H9 (cell line): ENCODE measurements around the gene MAN1A1. TPM values are rescaled to one million over a fixed set of nuclear protein-coding genes. Genes with fewer than 3 reads are reported as not detected.

Experiments
- DNase-seq: peaks from one replicate; pipeline ENCODE4 v3.0.0-alpha.2; 2017
- H2AFZ ChIP-seq: one replicate; pipeline ENCODE4 v1.6.1; 2013; ENCODE audit warnings: mild to moderate bottlenecking, low read length, control low read depth, moderate library complexity
- H2AK5ac ChIP-seq: 2 replicates; pipeline ENCODE4 v1.6.1; 2013; ENCODE audit warnings: low read length, control low read depth, mixed read lengths; ENCODE audit not compliant: insufficient read length
- H2BK120ac ChIP-seq: one replicate; pipeline ENCODE4 v1.6.1; 2013; ENCODE audit warnings: low read depth, mild to moderate bottlenecking, low read length, control low read depth, inconsistent platforms; ENCODE audit not compliant: poor library complexity, severe bottlenecking
- H2BK12ac ChIP-seq: 2 replicates; pipeline ENCODE4 v1.6.1; 2013; ENCODE audit warnings: low read length, control low read depth, mixed read lengths, low read depth; ENCODE audit not compliant: insufficient read length
- H2BK15ac ChIP-seq: 2 replicates; pipeline ENCODE4 v1.6.1; 2013; ENCODE audit warnings: low read depth, low read length, control low read depth
- H2BK20ac ChIP-seq: one replicate; pipeline ENCODE4 v1.6.1; 2013; ENCODE audit warnings: low read depth, mild to moderate bottlenecking, low read length, control low read depth, inconsistent platforms; ENCODE audit not compliant: poor library complexity, severe bottlenecking
- H2BK5ac ChIP-seq: 2 replicates; pipeline ENCODE4 v1.6.1; 2013; ENCODE audit warnings: low read length, control low read depth, mixed read lengths; ENCODE audit not compliant: insufficient read length
- H3K14ac ChIP-seq: 2 replicates; pipeline ENCODE4 v1.6.1; 2013; ENCODE audit warnings: low read length, control low read depth; ENCODE audit not compliant: insufficient read depth
- H3K18ac ChIP-seq: 2 replicates; pipeline ENCODE4 v1.6.1; 2013; ENCODE audit warnings: low read depth, mild to moderate bottlenecking, mixed read lengths, low read length, control low read depth; ENCODE audit not compliant: insufficient read length
- H3K23ac ChIP-seq: 2 replicates; pipeline ENCODE4 v1.6.1; 2013; ENCODE audit warnings: low read length, control low read depth, mixed read lengths, low read depth; ENCODE audit not compliant: insufficient read length
- H3K23me2 ChIP-seq: 2 replicates; pipeline ENCODE4 v1.6.1; 2013; ENCODE audit warnings: low read depth, mild to moderate bottlenecking, mixed read lengths, low read length, control low read depth; ENCODE audit not compliant: insufficient read length, poor library complexity, severe bottlenecking
- H3K27ac ChIP-seq: 2 replicates; pipeline ENCODE4 v1.5.1; 2013; ENCODE audit warnings: low read length, control low read depth, mixed read lengths, low read depth; ENCODE audit not compliant: insufficient read length
- H3K27me3 ChIP-seq: 2 replicates; pipeline ENCODE4 v1.6.1; 2013; ENCODE audit warnings: low read length, control low read depth, inconsistent platforms; ENCODE audit not compliant: insufficient read depth
- H3K4ac ChIP-seq: 2 replicates; pipeline ENCODE4 v1.6.1; 2013; ENCODE audit warnings: low read depth, mild to moderate bottlenecking, control low read depth, inconsistent platforms, low read length, moderate library complexity
- H3K4me1 ChIP-seq: 2 replicates; pipeline ENCODE4 v1.6.1; 2013; ENCODE audit warnings: low read length, control low read depth, inconsistent platforms; ENCODE audit not compliant: insufficient read depth
- H3K4me2 ChIP-seq: 2 replicates; pipeline ENCODE4 v1.6.1; 2013; ENCODE audit warnings: low read length, control low read depth, mixed read lengths; ENCODE audit not compliant: insufficient read length, insufficient read depth
- H3K56ac ChIP-seq: 2 replicates; pipeline ENCODE4 v1.6.1; 2013; ENCODE audit warnings: low read depth, mild to moderate bottlenecking, mixed read lengths, low read length, control low read depth; ENCODE audit not compliant: insufficient read length
- H3K79me1 ChIP-seq: 2 replicates; pipeline ENCODE4 v1.6.1; 2013; ENCODE audit warnings: low read depth, mild to moderate bottlenecking, moderate library complexity, low read length, control low read depth, inconsistent platforms; ENCODE audit not compliant: insufficient read depth, poor library complexity, severe bottlenecking
- H3K79me2 ChIP-seq: 2 replicates; pipeline ENCODE4 v1.6.1; 2013; ENCODE audit warnings: low read length, control low read depth, inconsistent platforms; ENCODE audit not compliant: insufficient read depth
- H3K9ac ChIP-seq: 2 replicates; pipeline ENCODE4 v1.6.1; 2013; ENCODE audit warnings: low read length, control low read depth, mixed read lengths; ENCODE audit not compliant: insufficient read length; ENCODE audit errors: extremely low read depth
- H3K9me3 ChIP-seq: one replicate; pipeline ENCODE4 v1.6.1; 2013; ENCODE audit warnings: low read depth, low read length, inconsistent platforms; ENCODE audit not compliant: control insufficient read depth
- H3T11ph ChIP-seq: one replicate; pipeline ENCODE4 v1.6.1; 2013; ENCODE audit warnings: mild to moderate bottlenecking, low read length, control low read depth, inconsistent platforms
- H4K20me1 ChIP-seq: one replicate; pipeline ENCODE4 v1.6.1; 2013; ENCODE audit not compliant: control insufficient read depth, insufficient read length, insufficient read depth
- H4K5ac ChIP-seq: 2 replicates; pipeline ENCODE4 v1.6.1; 2013; ENCODE audit warnings: low read depth, mild to moderate bottlenecking, mixed read lengths, low read length, control low read depth; ENCODE audit not compliant: insufficient read length
- H4K8ac ChIP-seq: replicated peaks from 2 replicates; pipeline ENCODE4 v1.6.1; 2013; ENCODE audit warnings: low read length, control low read depth, mixed read lengths, low read depth; ENCODE audit not compliant: insufficient read length
- H4K91ac ChIP-seq: 2 replicates; pipeline ENCODE4 v1.6.1; 2013; ENCODE audit warnings: low read depth, mild to moderate bottlenecking, moderate library complexity, mixed read lengths, low read length, control low read depth; ENCODE audit not compliant: insufficient read length
- H3K27ac Mint-ChIP-seq, 3 experiments: 2 replicates in 2 of 3; 3 replicates in 1 of 3; pipeline ENCODE4 v1.8.0; 2020 to 2021; ENCODE audit warnings: mixed read lengths in 3 of 3, mild to moderate bottlenecking in 1 of 3, moderate library complexity in 1 of 3
- H3K27me3 Mint-ChIP-seq: 2 replicates; pipeline ENCODE4 v1.8.0; 2021; ENCODE audit warnings: low read depth, mild to moderate bottlenecking, moderate library complexity, mixed read lengths
- H3K36me3 Mint-ChIP-seq, 3 experiments: 2 replicates in 2 of 3; 3 replicates in 1 of 3; pipeline ENCODE4 v1.8.0; 2020 to 2021; ENCODE audit warnings: low read depth in 3 of 3, mixed read lengths in 3 of 3; ENCODE audit not compliant: insufficient read depth in 1 of 3
- H3K4me1 Mint-ChIP-seq, 2 experiments: 2 replicates each; pipeline ENCODE4 v1.8.0; 2020; ENCODE audit warnings: mixed read lengths in 2 of 2
- H3K4me3 Mint-ChIP-seq, 2 experiments: 2 replicates in 1 of 2; 3 replicates in 1 of 2; pipeline ENCODE4 v1.8.0; 2020 to 2021; ENCODE audit warnings: mild to moderate bottlenecking in 2 of 2, mixed read lengths in 2 of 2, moderate library complexity in 1 of 2
- H3K9me3 Mint-ChIP-seq, 2 experiments: 2 replicates in 1 of 2; 3 replicates in 1 of 2; pipeline ENCODE4 v1.8.0; 2020; ENCODE audit warnings: mild to moderate bottlenecking in 2 of 2, mixed read lengths in 2 of 2, moderate library complexity in 1 of 2
- CTCF ChIP-seq: fragments of 200-600 bp; sonication (generic); conservative IDR thresholded peaks from 3 replicates; pipeline ENCODE4 v1.8.0; 2021; ENCODE audit warnings: antibody characterized with exemption, mild to moderate bottlenecking
- WGBS: extraction: QIAGEN DNeasy Blood & Tissue Kit; methylation state at CpG from one replicate; pipeline ENCODE4 v1.1.7; 2013; ENCODE audit warnings: missing lambda C conversion rate, low lambda C conversion rate, mixed read lengths; ENCODE audit not compliant: insufficient read length; ENCODE audit errors: extremely low coverage; 5-methylcytosine and 5-hydroxymethylcytosine counted together
- total RNA-seq: library from RNA; stranded (reverse); gene quantifications from 2 replicates; pipeline ENCODE4 v1.2.1, GENCODE V29; 2021

MAN1A1 gene
- total RNA-seq, 1 experiment from 2014 or later: 1.6 TPM

- Histone ChIP-seq H3K27me3 (no peaks in the 10 kb centered on the region), H3K14ac (no peak overlapping the region), H2AK5ac (no peak overlapping the region), H3K4ac (no peak overlapping the region), H3K9me3 (no peaks in the 10 kb centered on the region), H3K4me1 (no peaks in the 10 kb centered on the region), H4K20me1 (no peaks in the 10 kb centered on the region), H2BK15ac (no peak overlapping the region), H3K9ac (no peak overlapping the region), H3K79me2 (no peaks in the 10 kb centered on the region), H4K91ac (no peak overlapping the region), H3T11ph (no peak overlapping the region), H3K56ac (no peak overlapping the region), H2AFZ (no peak overlapping the region), H3K4me2 (no peak overlapping the region), H2BK12ac (no peak overlapping the region), H3K18ac (no peak overlapping the region), H4K8ac (no peak overlapping the region), H3K79me1 (no peaks in the 10 kb centered on the region), H2BK120ac (no peak overlapping the region), H3K23ac (no peak overlapping the region), H2BK5ac (no peak overlapping the region), H3K27ac (no peak overlapping the region), H4K5ac (no peak overlapping the region), H2BK20ac (no peak overlapping the region), H3K23me2 (no peaks in the 10 kb centered on the region)
- WGBS: no CpG with 5 or more reads among the region's 2 CpGs
- no peaks in the 10 kb centered on the region for H3K9me3 Mint-ChIP-seq
- H3K4me3 Mint-ChIP-seq: no peak overlapping the region
- H3K4me1 Mint-ChIP-seq: peaks cover 10 to 12% of the 10 kb centered on the region in 2 experiments
- H3K27ac Mint-ChIP-seq: no peak overlapping the region
- H3K36me3 Mint-ChIP-seq: no peaks in the 10 kb centered on the region; a peak in 1 of 7 replicates
- DNase-seq: no peak
- no peak for TF ChIP-seq CTCF
- no peaks in the 10 kb centered on the region for H3K27me3 Mint-ChIP-seq
Observed at GRCh38 chr6:119145111-119145510, 204.4 kb downstream of the MAN1A1 start.
